T-helper 1 cell (primary cell): Measurements from ENCODE around the gene VRK3.

ENCODE experiments used
- DNase-seq, 5 donors: peaks; one replicate each; pipeline ENCODE4 v3.0.0-alpha.2; 2012 to 2020

VRK3 gene

GRCh38 chr19:49929611-49930482, 95.3 kb downstream of the VRK3 start:
- DNase-seq, result peak; percentile 84 to 96 (median 93)

GRCh38 chr19:49929121-49929610, 96.0 kb downstream of the VRK3 start, which contains the start of the genes ATF5 and NUP62:
Gene ATF5 (plus strand): TSS chr19:49929205. CDS start chr19:49930851, 1,646 bp downstream.
Gene NUP62 (minus strand): TSS chr19:49929504. CDS start chr19:49909807, 19,697 bp downstream.
- peak; percentile 82 to 92 (median 88) for DNase-seq

GRCh38 chr19:49927526-49928264, 97.5 kb downstream of the VRK3 start:
- no peak for DNase-seq

GRCh38 chr19:49926515-49926914, 98.7 kb downstream of the VRK3 start:
- no peak for DNase-seq
